Activated T-helper 2 cell treated with anti-CD3 and anti-CD28 coated beads, Interferon-gamma antibody, Interleukin-2, Interleukin-4, amounts not matched to agents 10 μg/mL and 5 μg/mL and 100 μg/mL, durations not matched to agents 14 hours and 24 hours and 36 hours (primary cell): ENCODE data around the gene S1PR4. TPM values are rescaled to one million over a fixed set of nuclear protein-coding genes. Genes with fewer than 3 reads are reported as not detected.
A peak's percentile ranks its signal among the peaks of the same experiment; 100 is the strongest.

Experiments
- DNase-seq: peaks from one replicate; pipeline ENCODE4 v3.0.0; 2021; ENCODE audit warnings: low spot score
- H3K27ac Mint-ChIP-seq: one replicate; pipeline ENCODE4 v1.8.0; 2021; ENCODE audit warnings: mixed read lengths
- H3K27me3 Mint-ChIP-seq: one replicate; pipeline ENCODE4 v1.8.0; 2021; ENCODE audit warnings: low read depth, mixed read lengths
- H3K36me3 Mint-ChIP-seq: one replicate; pipeline ENCODE4 v1.8.0; 2021; ENCODE audit warnings: low read depth, mixed read lengths
- H3K4me1 Mint-ChIP-seq: one replicate; pipeline ENCODE4 v1.8.0; 2021; ENCODE audit warnings: low read depth, mixed read lengths
- H3K4me3 Mint-ChIP-seq: one replicate; pipeline ENCODE4 v1.8.0; 2021; ENCODE audit warnings: low read depth, mild to moderate bottlenecking, moderate library complexity, mixed read lengths
- H3K9me3 Mint-ChIP-seq: one replicate; pipeline ENCODE4 v1.8.0; 2021; ENCODE audit warnings: mixed read lengths
- intact Hi-C: fragments of 100-400 bp; cut with micrococcal nuclease; formaldehyde crosslinking; loops from one replicate; pipeline ENCODE4 v1.15.1; 2023
- total RNA-seq: library from RNA; stranded (reverse); gene quantifications from 2 replicates; pipeline ENCODE4 v1.2.3, GENCODE V29; 2022

The S1PR4 gene
- total RNA-seq, 1 donor from 2014 or later: 48.9 TPM

- Mint-ChIP-seq H3K36me3 (peaks cover 50% of the 10 kb centered on the region), H3K27ac (peak overlapping the region; percentile 91), H3K9me3 (no peaks in the 10 kb centered on the region), H3K4me3 (peak overlapping the region; percentile 83), H3K27me3 (no peaks in the 10 kb centered on the region), H3K4me1 (peaks cover 19% of the 10 kb centered on the region)
- no peak for DNase-seq
- intact Hi-C loops: loop anchor here (2.0 kb wide), 1 partner anchor 21 kb away; no protein-coding TSS in a partner anchor
Observed at GRCh38 chr19:3175781-3176714, 2.5 kb upstream of the S1PR4 start.

GRCh38 chr19:3176715-3177501 is 1.7 kb upstream of the S1PR4 start:
- H3K4me1 Mint-ChIP-seq: peaks cover 15% of the 10 kb centered on the region
- H3K27me3 Mint-ChIP-seq: no peaks in the 10 kb centered on the region
- H3K9me3 Mint-ChIP-seq: no peaks in the 10 kb centered on the region
- peak overlapping the region; percentile 91 for H3K27ac Mint-ChIP-seq
- DNase-seq: peak; percentile 68
- intact Hi-C loops: loop anchor here (2.0 kb wide), 1 partner anchor 22 kb away; no protein-coding TSS in a partner anchor
- H3K4me3 Mint-ChIP-seq: peak overlapping the region; percentile 83
- H3K36me3 Mint-ChIP-seq: peaks cover 48% of the 10 kb centered on the region

GRCh38 chr19:3178973-3179738 is 587 bp downstream of the S1PR4 start:
- no peaks in the 10 kb centered on the region for H3K9me3 Mint-ChIP-seq
- no peaks in the 10 kb centered on the region for H3K27me3 Mint-ChIP-seq
- H3K4me1 Mint-ChIP-seq: peaks cover 24% of the 10 kb centered on the region
- DNase-seq: peak; percentile 35
- H3K4me3 Mint-ChIP-seq: peak overlapping the region; percentile 95
- H3K27ac Mint-ChIP-seq: peak overlapping the region; percentile 87
- peaks cover 56% of the 10 kb centered on the region for H3K36me3 Mint-ChIP-seq
- intact Hi-C loops: no loop called here

GRCh38 chr19:3179739-3180293 is 1.2 kb downstream of the S1PR4 start:
- Mint-ChIP-seq H3K4me3 (peak overlapping the region; percentile 95), H3K4me1 (peaks cover 30% of the 10 kb centered on the region), H3K27me3 (no peaks in the 10 kb centered on the region), H3K36me3 (peaks cover 63% of the 10 kb centered on the region), H3K9me3 (no peaks in the 10 kb centered on the region), H3K27ac (peak overlapping the region; percentile 87)
- intact Hi-C loops: loop anchor here (1.0 kb wide), 1 partner anchor 47 kb away; no protein-coding TSS in a partner anchor
- DNase-seq: no peak

GRCh38 chr19:3183721-3184641 is 5.4 kb downstream of the S1PR4 start:
- intact Hi-C loops: no loop called here
- no peak for DNase-seq
- H3K27me3 Mint-ChIP-seq: no peaks in the 10 kb centered on the region
- peaks cover 35% of the 10 kb centered on the region for H3K4me1 Mint-ChIP-seq
- H3K9me3 Mint-ChIP-seq: no peaks in the 10 kb centered on the region
- peak overlapping the region; percentile 87 for H3K4me3 Mint-ChIP-seq
- H3K36me3 Mint-ChIP-seq: peaks cover 58% of the 10 kb centered on the region
- H3K27ac Mint-ChIP-seq: peak overlapping the region; percentile 67

GRCh38 chr19:3184847-3185460 is 6.4 kb downstream of the S1PR4 start:
- H3K4me1 Mint-ChIP-seq: peaks cover 37% of the 10 kb centered on the region
- peaks cover 48% of the 10 kb centered on the region for H3K36me3 Mint-ChIP-seq
- no peaks in the 10 kb centered on the region for H3K27me3 Mint-ChIP-seq
- intact Hi-C loops: loop anchor here (1.0 to 5.0 kb wide), 2 partner anchors 400 to 577 kb away; partner anchors contain the start of genes APBA3, MRPL54 and THOP1
- peak overlapping the region; percentile 87 for H3K4me3 Mint-ChIP-seq
- peak overlapping the region; percentile 90 for H3K27ac Mint-ChIP-seq
- H3K9me3 Mint-ChIP-seq: no peaks in the 10 kb centered on the region
- DNase-seq: no peak

GRCh38 chr19:3185461-3186159 is 7.0 kb downstream of the S1PR4 start, which contains the start of gene NCLN:
NCLN (plus strand) TSS chr19:3185930; CDS start chr19:3186031, 101 bp downstream.
- no peaks in the 10 kb centered on the region for H3K9me3 Mint-ChIP-seq
- H3K36me3 Mint-ChIP-seq: peaks cover 42% of the 10 kb centered on the region
- H3K4me3 Mint-ChIP-seq: peak within 1 kb of the TSS; percentile 89
- DNase-seq: peak; percentile 92
- intact Hi-C loops: loop anchor here (1.0 to 5.0 kb wide), 2 partner anchors 400 to 577 kb away; partner anchors contain the start of genes APBA3, MRPL54 and THOP1
- peaks cover 37% of the 10 kb centered on the region for H3K4me1 Mint-ChIP-seq
- H3K27me3 Mint-ChIP-seq: no peaks in the 10 kb centered on the region
- peak within 1 kb of the TSS; percentile 90 for H3K27ac Mint-ChIP-seq

- H3K27ac Mint-ChIP-seq: peak overlapping the region; percentile 61
- intact Hi-C loops: loop anchor here (5.0 kb wide), 1 partner anchor 576 kb away; the partner anchor contains the start of genes APBA3 and MRPL54
- H3K4me3 Mint-ChIP-seq: peak overlapping the region; percentile 89
- no peaks in the 10 kb centered on the region for H3K27me3 Mint-ChIP-seq
- peaks cover 40% of the 10 kb centered on the region for H3K36me3 Mint-ChIP-seq
- DNase-seq: no peak
- peaks cover 40% of the 10 kb centered on the region for H3K4me1 Mint-ChIP-seq
- H3K9me3 Mint-ChIP-seq: no peaks in the 10 kb centered on the region
Observed at GRCh38 chr19:3186160-3186688, 7.7 kb downstream of the S1PR4 start.

GRCh38 chr19:3186891-3187661 is 8.5 kb downstream of the S1PR4 start:
- Mint-ChIP-seq H3K9me3 (no peaks in the 10 kb centered on the region), H3K27me3 (no peaks in the 10 kb centered on the region), H3K36me3 (peaks cover 36% of the 10 kb centered on the region), H3K4me1 (peaks cover 40% of the 10 kb centered on the region), H3K27ac (peak overlapping the region; percentile 61), H3K4me3 (peak overlapping the region; percentile 89)
- intact Hi-C loops: loop anchor here (5.0 kb wide), 1 partner anchor 575 kb away; the partner anchor contains the start of genes APBA3 and MRPL54
- no peak for DNase-seq
